NCI-H2227 treated with DMSO at 0.1 percent for 48 hours (cell line): ENCODE data around the gene SCML1.
"Not testable (repeated sequence)": the region's sequence is repeated elsewhere in the genome, so short reads cannot be mapped to it uniquely, and the experiment has no call there.

Experiments used
- DNase-seq: peaks from one replicate; lab custom pipeline; 2025; lab: John Stamatoyannopoulos, UW

The SCML1 gene

DNA sequence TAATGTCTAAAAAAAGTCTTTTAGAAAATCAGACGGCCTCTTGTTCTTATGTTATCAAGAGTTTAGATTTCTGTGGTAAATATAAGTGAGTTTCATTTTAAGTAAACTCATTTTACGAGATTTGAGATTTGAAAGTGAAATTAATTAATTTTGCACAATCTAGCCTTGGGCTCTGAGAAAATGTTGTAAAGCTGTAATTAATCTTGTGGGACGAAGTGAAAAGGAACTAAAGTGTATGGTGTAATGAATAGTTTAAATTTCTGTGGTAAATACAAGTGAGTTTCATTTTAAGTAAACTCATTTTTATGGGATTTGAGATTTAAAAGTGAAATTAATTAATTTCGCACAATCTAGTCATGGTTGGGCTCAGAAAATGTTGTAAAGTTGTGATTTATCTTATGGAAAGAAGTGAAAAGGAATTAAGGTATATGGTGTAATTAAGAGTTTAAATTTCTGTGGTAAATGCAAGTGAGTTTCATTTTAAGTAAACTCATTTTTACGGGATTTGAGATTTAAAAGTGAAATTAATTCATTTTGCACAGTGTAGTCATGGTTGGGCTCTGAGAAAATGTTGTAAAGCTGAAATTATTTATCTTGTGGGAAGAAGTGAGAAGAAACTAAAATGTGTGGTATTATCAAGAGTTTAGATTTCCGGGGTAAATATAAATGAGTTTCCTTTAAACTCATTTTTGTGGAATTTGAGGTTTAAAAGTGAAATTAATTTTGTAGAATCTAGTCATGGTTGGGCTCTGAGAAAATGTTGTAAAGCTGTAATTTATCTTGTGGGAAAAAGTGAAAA, 1.6 kb downstream of the SCML1 start:
- no peak for DNase-seq

DNA sequence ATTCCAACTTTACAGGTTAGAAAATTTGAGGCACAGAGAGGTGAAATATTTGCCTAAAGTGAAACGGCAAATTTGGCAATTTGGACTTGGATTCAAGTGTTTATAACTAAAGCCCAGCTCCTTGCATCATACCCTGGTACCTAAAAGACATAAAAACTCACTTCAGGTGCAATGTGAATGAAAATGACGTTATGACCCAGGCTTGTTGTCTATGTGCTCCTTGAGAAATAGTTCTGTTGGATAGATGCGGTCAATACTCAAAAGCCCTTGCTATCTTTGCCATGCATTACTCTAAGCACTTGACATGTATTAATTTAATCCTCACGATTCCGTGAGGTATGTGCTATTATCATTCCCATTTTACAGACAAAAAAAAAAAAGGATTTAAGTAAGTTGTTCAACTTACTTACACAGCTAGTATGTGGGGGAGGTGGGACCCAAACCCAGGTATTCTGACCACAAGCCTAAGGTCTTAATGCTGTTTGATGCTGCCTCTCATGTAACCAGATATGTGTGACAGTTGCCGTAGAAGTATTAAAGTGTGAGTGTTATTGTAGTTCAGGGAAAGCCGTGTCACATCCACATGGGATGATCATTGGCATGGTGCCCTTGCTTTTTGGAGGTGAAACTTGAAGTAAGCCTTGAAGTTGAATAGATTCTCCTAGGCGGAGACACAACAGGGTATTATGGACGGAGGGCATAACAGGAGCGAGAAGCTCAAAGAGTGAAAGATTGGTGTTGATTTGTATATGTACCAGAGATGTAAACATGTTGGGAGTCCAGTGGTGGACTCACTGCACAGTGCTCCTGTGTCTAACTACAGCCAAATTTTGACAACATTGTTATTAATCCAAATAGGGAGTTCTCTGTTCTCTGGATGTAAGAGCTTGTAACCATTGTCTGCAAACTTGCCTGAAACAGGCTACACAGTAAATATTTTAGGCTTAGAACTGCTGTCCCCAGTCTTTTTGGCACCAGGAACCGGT, 3.1 kb downstream of the SCML1 start:
- no peak for DNase-seq

DNA sequence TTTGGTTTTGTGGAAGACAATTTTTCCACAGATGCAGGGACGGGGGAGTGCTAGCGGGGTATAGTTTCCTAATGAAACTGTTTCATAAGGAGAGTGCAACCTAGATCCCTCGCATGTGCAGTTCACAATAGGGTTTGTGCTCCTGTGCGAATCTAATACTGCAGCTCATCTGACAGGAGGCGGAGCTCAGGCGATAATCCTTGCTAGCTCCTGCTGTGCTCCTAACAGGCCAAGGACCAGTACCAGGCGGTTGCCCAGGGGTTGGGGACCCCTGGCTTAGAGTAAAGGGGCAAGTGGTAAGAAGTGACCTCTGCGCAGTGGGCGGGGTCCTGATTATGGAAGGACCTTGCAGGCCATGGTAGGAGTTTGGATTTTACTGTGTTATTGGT, 3.8 kb downstream of the SCML1 start:
- DNase-seq = peak; percentile 1

DNA sequence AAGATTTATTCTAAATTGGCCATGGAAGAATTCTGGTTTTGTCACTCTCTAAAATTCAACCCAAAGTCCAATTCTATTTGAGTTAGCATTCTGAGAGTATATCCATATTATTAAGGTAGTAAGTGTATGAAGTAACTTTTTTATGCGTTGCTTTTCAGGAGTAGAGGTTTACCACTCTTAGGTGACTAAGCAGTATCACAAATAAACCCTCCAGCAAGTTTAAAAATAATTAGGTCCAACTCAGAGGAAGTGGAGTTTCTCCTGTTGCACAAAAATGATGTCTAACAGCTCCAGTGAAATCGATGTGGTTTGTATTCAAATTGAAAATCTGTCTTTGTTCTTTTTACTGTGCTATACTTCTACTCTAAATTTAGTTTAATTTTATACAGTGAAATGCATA, 6.6 kb downstream of the SCML1 start:
- no peak for DNase-seq

DNA sequence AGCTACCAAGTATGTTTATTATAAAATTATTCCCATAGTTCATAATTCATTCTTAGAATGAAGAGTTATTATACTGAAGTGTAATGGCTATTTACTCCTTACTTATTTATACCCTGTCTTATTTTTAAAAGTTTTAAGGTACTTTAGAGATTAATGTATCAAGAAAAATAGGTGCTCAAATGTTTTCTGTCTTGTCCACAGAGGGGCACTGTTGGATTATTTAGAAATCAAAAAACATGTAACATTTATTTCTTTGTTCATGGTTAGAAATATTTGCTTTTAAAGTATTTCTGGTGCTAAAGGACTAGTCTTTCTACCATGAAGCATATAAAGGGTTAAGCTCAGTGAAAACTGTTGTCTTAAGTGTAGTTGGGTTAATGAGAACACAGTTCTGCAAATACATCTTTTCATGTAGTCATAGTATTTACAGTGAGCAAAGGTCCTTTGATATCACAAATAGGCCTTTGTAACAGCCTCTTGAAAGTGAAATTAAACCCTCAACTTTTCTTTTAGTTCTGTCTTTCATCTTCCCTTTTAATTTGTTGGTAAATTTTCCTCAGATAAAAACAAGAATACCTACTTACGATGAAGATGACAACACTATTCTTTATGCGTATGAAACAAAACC, 7.7 kb downstream of the SCML1 start:
- peak; percentile 11 for DNase-seq

DNA sequence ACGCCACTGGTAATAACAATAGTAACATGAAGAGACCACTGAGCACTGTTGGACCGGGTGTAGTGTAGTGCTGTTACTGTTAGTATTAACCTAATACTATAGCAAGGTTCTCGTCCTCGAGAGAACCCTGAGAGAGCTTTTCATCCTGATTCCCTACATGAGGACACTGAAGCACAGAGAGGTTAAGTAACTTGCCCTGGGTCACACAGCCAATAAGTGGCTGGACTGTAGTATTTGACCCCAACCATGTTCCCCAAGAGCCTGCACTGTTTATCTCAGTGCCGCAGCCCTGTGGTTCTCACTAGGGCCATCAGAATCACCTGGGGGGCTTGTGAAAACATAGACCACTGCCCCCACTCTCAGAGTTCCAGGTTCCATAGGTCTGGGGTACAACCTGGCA, 10.4 kb downstream of the SCML1 start:
- no peak for DNase-seq

DNA sequence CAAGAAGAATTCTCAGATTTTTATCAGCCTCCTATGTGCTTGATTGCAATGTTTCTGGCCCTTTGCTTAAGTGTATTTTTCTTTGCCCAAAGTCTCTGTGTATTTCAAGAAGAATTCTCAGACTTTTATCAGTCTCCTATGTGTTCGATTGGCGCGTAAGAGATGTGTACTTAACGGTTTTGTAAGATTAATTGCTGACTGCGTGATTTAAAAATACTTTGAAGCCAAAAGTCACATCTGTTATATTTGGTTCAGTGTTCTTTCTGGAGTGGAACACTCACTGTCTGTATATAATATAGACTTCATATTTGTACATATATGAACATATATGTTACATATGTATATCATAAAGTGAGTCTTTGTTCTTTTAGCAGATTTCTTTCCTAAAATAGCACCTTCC, 11.4 kb downstream of the SCML1 start:
- no peak for DNase-seq

DNA sequence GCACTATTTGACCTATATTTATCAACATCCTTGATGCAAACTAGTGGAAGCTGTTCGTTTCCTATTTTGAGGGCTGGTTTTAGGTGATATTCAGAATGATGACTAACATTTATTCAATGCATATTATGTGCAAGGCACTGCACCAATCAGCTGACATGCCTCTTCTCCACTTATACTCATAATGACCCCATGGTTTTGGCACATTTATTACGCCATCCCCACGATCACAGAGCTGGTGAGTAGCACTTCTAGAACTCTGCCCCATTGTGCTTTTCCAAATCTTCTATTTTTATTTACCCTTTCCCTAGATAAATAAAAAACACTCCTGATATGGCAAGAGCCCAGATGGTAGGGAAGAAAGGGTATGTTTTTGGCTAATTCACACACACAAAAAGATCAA, 13.1 kb downstream of the SCML1 start:
- no peak for DNase-seq

DNA sequence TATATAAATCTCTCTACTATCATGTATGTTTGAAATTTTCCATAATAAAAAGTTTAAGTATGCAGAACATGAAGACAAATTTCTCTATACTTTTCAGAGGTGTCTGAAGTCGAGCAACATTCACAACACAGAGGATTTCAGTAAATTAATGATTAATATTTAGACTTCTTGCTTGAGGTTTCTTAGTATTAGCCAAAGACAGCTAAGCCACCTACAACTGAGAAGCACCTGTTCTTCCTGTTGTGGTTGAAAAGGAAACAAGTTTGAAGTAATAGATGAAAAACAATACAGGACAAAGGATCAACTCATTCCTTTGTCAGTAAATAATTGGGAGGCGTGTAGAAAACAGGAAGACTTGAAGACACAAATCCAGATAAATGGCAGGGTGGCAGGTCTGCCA, 21.1 kb downstream of the SCML1 start:
- no peak for DNase-seq

DNA sequence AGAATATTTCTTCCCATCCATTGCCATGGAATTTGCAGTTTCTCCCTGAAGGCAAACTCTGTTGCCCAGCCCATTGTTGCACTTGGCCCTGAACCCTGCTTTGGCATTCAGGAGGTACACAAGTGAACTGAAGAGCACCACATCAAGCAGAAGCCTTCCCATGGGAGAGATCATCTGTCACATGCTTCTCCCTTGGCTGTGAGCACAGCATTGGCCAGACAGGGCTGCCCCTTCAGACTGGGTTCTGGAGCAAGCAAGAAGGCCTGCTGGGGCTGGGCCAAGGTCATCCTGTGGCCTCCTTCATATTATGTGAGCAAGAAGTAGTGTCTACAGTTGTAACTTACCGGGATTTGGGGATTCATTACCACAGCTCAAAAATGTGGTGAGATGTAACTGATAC, 22.7 kb downstream of the SCML1 start:
- no peak for DNase-seq

DNA sequence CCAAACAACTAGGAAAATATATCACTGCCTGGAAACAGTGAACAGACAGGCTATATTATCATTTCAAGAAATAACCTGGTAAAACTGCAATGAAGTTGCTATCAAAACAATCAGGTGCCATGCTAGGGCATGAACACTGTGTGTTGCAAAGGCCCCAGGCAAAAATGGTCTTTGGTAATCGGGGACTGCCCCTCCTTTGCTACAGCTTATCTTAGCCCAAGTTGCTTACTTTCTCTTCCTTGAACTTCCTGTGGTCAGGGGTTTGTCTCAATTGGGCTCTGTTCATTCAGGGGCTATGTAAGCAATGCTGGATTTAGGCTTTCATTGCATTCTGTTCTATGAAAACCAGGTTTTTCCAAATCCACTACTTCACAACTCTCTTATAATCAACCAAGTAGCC, 30.4 kb downstream of the SCML1 start:
- DNase-seq = no peak

DNA sequence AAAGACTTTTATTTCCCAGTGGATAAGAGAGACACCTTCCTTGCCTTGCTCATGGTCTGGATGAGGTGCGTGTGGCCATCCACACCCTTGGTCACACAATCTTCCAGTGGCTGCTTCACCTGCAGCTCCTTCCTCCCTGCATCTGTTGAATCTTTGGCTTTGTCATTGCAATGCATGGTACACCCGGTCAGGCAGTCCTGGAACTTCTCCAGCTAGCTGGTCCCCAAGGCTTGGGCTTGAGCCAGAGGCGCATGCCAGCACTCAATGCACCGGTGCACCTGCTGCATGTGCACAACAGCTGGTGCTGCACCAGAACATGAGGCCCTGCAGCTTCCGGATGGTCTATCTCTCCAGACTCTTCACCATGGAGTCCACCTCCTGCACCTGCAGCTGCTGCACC, 31.7 kb downstream of the SCML1 start:
- DNase-seq = no peak

DNA sequence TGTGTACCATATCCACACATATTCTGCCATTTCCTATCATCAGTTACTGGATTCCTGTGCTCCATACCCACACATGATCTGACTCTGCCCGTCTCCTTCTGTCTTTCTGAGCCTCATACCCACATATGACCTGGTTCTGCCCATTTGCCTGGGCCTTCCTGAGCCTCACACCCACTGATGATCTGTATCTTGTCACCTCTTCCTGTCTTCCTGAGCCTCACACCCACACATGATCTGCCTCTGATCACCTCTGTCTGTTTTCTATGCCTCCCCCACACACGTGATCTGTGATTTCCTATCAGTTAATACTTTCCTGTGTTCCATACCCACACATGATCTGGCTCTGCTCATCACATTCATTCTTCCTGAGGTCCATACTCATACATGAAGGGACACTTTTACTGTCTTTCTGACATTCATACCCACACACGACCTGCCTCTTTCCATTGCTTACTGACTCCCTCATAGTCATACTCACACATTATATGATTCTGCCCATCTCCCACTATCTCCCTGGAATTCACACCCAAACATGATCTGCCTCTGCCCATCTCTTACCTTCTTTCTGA, 32.5 kb downstream of the SCML1 start:
- no peak for DNase-seq

DNA sequence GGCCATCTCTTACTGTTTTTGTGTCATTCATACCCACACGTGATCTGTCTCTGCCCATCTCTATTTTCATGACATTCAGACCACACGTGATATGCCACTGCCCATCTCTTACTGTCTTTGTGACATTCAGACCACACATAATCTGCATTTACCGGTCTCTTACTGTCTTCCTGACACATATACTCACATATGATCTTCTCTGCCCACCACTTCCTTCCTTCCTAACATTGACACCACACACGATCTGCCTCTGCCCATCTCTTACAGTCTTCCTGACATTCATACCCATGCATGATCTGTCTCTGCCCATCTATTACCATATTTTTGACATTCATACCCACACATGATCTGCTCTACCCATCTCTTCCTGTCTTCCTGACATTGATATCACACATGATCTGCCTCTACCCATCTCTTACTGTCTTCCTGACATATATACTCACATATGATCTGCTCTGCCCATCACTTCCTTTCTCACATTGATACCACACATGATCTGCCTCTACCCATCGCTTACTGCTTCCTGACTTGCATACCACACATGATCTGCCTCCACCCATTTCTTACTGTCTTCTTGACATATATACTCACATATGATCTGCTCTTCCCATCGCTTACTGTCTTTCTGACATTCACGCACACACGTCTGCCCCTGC, 36.1 kb downstream of the SCML1 start:
- no peak for DNase-seq

DNA sequence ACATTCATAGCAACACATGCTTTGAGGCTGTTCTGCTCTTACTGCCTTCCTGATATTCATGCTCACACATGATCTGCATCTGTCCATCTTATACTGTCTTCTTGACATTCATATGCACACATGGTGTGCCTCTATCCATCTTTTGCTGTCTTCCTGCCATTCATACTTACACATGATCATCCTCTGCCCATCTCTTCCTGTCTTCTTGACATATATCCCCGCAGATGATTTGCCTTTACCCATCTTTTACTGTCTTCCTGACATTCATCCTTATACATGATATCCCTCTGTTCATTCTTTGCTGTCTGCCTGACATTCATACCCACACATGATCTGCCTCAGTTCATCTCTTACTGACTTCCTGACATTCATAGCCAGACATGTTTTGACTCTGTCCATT, 36.8 kb downstream of the SCML1 start:
- no peak for DNase-seq

DNA sequence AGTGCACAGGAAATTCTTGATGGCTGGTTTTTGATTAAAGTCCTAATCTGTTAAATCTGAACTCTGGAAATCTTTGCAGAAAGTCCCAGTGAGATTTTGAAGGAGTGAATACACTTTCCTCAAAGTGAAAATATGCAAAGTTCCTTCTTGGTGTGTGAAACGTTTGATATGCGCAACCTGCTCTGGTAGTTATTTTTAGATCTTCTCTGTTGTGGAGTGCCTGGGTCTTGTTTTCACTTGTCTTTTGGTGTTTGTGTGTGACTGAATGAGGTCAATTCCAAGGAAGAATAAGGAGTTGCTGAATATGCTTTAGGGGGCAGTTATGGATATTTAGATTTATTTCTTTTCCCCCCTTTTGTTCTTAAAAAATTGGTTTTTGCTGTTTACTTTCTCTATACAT, 41.7 kb downstream of the SCML1 start:
- DNase-seq = no peak

DNA sequence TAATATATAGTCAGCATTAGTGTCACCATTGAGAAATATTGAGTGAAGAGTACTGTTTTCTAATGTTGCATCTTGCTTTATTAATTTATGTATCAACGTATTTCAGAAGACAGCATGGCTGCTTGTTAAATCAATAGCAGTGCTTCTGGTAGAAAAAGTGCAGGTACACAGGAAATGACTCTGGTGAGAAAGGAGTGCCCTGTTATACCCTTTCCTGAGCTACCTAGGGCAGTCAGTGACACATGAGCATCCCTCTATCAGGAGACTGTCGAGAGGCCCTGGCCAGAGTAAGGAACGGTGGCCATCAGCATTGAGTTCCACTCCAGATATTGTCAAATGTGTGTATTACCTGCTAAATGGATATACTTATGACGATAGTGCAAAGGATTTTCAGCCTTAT, 42.1 kb downstream of the SCML1 start:
- no peak for DNase-seq

DNA sequence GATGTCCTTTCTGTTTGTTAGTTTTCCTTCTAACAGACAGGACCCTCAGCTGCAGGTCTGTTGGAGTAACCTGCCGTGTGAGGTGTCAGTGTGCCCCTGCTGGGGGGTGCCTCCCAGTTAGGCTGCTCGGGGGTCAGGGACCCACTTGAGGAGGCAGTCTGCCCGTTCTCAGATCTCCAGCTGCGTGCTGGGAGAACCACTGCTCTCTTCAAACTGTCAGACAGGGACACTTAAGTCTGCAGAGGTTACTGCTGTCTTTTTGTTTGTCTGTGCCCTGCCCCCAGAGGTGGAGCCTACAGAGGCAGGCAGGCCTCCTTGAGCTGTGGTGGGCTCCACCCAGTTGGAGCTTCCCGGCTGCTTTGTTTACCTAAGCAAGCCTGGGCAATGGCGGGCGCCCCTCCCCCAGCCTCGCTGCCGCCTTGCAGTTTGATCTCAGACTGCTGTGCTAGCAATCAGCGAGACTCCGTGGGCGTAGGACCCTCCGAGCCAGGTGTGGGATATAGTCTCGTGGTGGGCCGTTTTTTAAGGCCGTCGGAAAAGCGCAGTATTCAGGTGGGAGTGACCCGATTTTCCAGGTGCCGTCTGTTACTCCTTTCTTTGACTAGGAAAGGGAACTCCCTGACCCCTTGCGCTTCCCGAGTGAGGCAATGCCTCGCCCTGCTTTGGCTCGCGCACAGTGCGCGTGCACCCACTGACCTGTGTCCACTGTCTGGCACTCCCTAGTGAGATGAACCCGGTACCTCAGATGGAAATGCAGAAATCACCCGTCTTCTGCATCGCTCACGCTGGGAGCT, 49.5 kb downstream of the SCML1 start:
- not testable (repeated sequence) for DNase-seq

DNA sequence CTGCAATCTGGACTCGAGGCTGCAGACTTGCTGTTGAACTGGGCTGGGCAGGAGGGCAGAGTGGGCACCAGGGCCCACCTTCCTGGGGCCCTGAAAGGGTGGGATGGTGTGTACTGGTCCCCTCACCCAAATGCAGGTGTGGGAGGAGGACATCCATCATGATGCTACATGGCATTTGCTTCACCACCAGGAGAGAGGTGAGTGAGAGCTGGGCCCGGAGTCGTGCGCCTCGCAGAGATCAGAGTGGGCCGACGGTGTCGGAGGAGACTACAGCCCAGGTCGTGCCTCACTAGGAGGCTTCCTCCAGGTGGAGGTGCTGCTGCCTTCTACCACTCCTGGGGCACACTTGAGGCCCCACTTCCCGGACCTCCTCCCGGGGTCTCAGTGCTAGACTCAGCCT, 50.3 kb downstream of the SCML1 start:
- no peak for DNase-seq

DNA sequence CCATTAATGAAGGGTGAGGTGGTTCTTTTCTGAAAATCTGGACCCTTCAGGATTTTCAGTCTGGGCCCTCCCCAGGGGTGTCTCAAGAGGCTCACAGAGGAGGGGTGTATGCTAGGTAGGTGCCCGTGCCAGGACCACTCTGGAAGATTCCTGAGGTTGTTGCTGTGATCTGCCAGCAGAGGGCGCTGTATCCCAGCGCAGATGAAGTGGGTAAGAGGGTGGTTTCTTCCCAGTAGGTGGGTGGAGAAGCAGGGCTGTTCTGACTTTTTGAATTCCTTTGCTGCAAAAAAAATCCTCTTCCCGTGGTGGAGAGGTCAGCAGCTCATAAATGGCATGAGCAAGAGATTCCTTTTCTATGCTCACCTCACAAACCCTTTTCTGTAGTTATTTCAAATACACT, 51.1 kb downstream of the SCML1 start:
- peak; percentile 58 for DNase-seq

DNA sequence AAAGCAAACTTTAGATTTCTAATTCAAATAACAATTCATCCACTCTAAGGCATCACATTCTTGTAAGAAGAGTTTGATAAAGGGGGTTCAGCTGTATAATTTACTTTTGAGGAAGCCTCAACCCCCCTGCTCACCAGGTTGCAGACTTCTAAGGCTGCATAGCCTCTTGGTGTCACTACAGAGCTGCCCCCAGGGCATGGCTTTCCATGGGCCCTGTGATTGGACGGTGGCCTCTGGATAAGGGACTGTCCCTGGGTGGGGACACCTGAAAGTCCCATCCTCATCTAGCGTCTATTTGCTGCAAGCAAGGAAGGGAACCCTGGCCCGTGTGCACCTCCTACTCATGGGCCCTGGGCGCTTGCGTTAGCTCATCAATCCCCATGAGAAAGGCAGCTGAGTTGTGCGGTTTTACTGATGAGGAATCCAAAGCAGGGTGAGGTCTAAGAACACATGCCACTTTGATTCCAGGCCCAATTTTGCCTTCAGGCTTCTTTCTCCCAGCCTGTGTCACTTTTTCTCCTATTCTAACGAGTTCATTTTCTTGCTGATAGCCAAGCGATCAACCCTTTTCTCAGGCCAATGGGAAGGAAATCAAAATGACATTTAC, 51.8 kb downstream of the SCML1 start:
- DNase-seq = no peak
